ENCODE data around the gene TNRC18.

TNRC18 gene

GRCh38 chr7:5345171-5345570, 78.5 kb downstream of the TNRC18 start:
- H2AK5ac ChIP-seq (ENCODE audit: low read length, severe bottlenecking), result no peak overlapping the region
- H2BK15ac ChIP-seq (ENCODE audit: low read depth, poor library complexity, severe bottlenecking), result no peak overlapping the region
- no peak overlapping the region for H2BK120ac ChIP-seq (ENCODE audit: low read depth, low read length)
- no peak overlapping the region for H3K4me2 ChIP-seq (ENCODE audit: low read length, poor library complexity, severe bottlenecking)
- H3K9ac ChIP-seq (ENCODE audit: low read length), result no peak overlapping the region
- H3K18ac ChIP-seq (ENCODE audit: low read depth in 1 of 2, low read length in 2 of 2), result no peak overlapping the region
- H3K14ac ChIP-seq (ENCODE audit: low read length in 2 of 2), result no peak overlapping the region
- H3K23ac ChIP-seq (ENCODE audit: low read length in 2 of 2), result no peak overlapping the region
- DNase-seq, result no peak
- H4K91ac ChIP-seq (ENCODE audit: low read length), result no peak overlapping the region
- no peak overlapping the region for H3K4ac ChIP-seq (ENCODE audit: low read depth in 1 of 2, low read length in 2 of 2)
- 95% methylated on average over 10 of the region's 13 CpGs for WGBS
- H3K4me3 ChIP-seq (ENCODE audit: insufficient read depth in 1 of 2, low read depth in 1 of 2, low read length in 2 of 2), result no peak overlapping the region
- no peak overlapping the region for H2BK12ac ChIP-seq (ENCODE audit: low read length in 2 of 2)
- no peak overlapping the region for H2AFZ ChIP-seq (ENCODE audit: low read depth, low read length)
- H4K8ac ChIP-seq (ENCODE audit: low read length), result no peak overlapping the region
- H3K27ac ChIP-seq (ENCODE audit: low read length, poor library complexity, severe bottlenecking), result no peak overlapping the region
- H3K79me1 ChIP-seq (replicated peaks; ENCODE audit: low read length, poor library complexity, severe bottlenecking), result peaks cover 39% of the 10 kb centered on the region
- peaks cover 60 to 76% of the 10 kb centered on the region in 2 experiments for H3K36me3 ChIP-seq (ENCODE audit: control insufficient read depth in 1 of 2, insufficient read depth in 2 of 2, low read depth in 1 of 2, low read length in 2 of 2)
- no peak overlapping the region for H2BK5ac ChIP-seq (ENCODE audit: low read depth, low read length, poor library complexity, severe bottlenecking)
- H3K27me3 ChIP-seq (ENCODE audit: control insufficient read depth in 1 of 2, insufficient read depth in 1 of 2, low read length in 2 of 2), result no peaks in the 10 kb centered on the region
- H3K4me1 ChIP-seq (ENCODE audit: control insufficient read depth, insufficient read depth, low read depth, low read length), result no peaks in the 10 kb centered on the region
- no peaks in the 10 kb centered on the region for H3K9me3 ChIP-seq (ENCODE audit: control insufficient read depth, low read length)

GRCh38 chr7:5344342-5344741, 79.3 kb downstream of the TNRC18 start:
- H3K4me3 ChIP-seq (ENCODE audit: insufficient read depth in 1 of 2, low read depth in 1 of 2, low read length in 2 of 2), result no peak overlapping the region
- H4K91ac ChIP-seq (ENCODE audit: low read length), result no peak overlapping the region
- H3K27ac ChIP-seq (ENCODE audit: low read length, poor library complexity, severe bottlenecking), result no peak overlapping the region
- H3K9me3 ChIP-seq (ENCODE audit: control insufficient read depth, low read length), result no peaks in the 10 kb centered on the region
- H2BK15ac ChIP-seq (ENCODE audit: low read depth, poor library complexity, severe bottlenecking), result no peak overlapping the region
- H3K79me1 ChIP-seq (replicated peaks; ENCODE audit: low read length, poor library complexity, severe bottlenecking), result peaks cover 34% of the 10 kb centered on the region
- H3K36me3 ChIP-seq (ENCODE audit: control insufficient read depth in 1 of 2, insufficient read depth in 2 of 2, low read depth in 1 of 2, low read length in 2 of 2), result peaks cover 65 to 71% of the 10 kb centered on the region in 2 experiments
- H2BK5ac ChIP-seq (ENCODE audit: low read depth, low read length, poor library complexity, severe bottlenecking), result no peak overlapping the region
- no peak overlapping the region for H2BK120ac ChIP-seq (ENCODE audit: low read depth, low read length)
- no peak overlapping the region for H3K14ac ChIP-seq (ENCODE audit: low read length in 2 of 2)
- no peak overlapping the region for H3K4me2 ChIP-seq (ENCODE audit: low read length, poor library complexity, severe bottlenecking)
- WGBS, result 100% methylated on average over 4 of the region's 4 CpGs
- H3K4ac ChIP-seq (ENCODE audit: low read depth in 1 of 2, low read length in 2 of 2), result no peak overlapping the region
- no peaks in the 10 kb centered on the region for H3K27me3 ChIP-seq (ENCODE audit: control insufficient read depth in 1 of 2, insufficient read depth in 1 of 2, low read length in 2 of 2)
- no peak overlapping the region for H3K23ac ChIP-seq (ENCODE audit: low read length in 2 of 2)
- no peak for DNase-seq
- H2BK12ac ChIP-seq (ENCODE audit: low read length in 2 of 2), result no peak overlapping the region
- H3K18ac ChIP-seq (ENCODE audit: low read depth in 1 of 2, low read length in 2 of 2), result no peak overlapping the region
- no peaks in the 10 kb centered on the region for H3K4me1 ChIP-seq (ENCODE audit: control insufficient read depth, insufficient read depth, low read depth, low read length)
- H4K8ac ChIP-seq (ENCODE audit: low read length), result no peak overlapping the region
- H2AFZ ChIP-seq (ENCODE audit: low read depth, low read length), result no peak overlapping the region
- H3K9ac ChIP-seq (ENCODE audit: low read length), result no peak overlapping the region
- H2AK5ac ChIP-seq (ENCODE audit: low read length, severe bottlenecking), result no peak overlapping the region

GRCh38 chr7:5343884-5344283, 79.8 kb downstream of the TNRC18 start:
- Histone ChIP-seq H4K91ac (ENCODE audit: low read length) (no peak overlapping the region), H3K36me3 (ENCODE audit: control insufficient read depth in 1 of 2, insufficient read depth in 2 of 2, low read depth in 1 of 2, low read length in 2 of 2) (peaks cover 65 to 72% of the 10 kb centered on the region in 2 experiments), H3K4me1 (ENCODE audit: control insufficient read depth, insufficient read depth, low read depth, low read length) (no peaks in the 10 kb centered on the region)

GRCh38 chr7:5342631-5343030, 81.0 kb downstream of the TNRC18 start:
- Histone ChIP-seq H3K4me3 (ENCODE audit: insufficient read depth in 1 of 2, low read depth in 1 of 2, low read length in 2 of 2) (no peak overlapping the region), H3K4me2 (ENCODE audit: low read length, poor library complexity, severe bottlenecking) (no peak overlapping the region), H3K9me3 (ENCODE audit: control insufficient read depth, low read length) (no peaks in the 10 kb centered on the region), H3K4ac (ENCODE audit: low read depth in 1 of 2, low read length in 2 of 2) (no peak overlapping the region), H3K9ac (ENCODE audit: low read length) (no peak overlapping the region), H4K8ac (ENCODE audit: low read length) (no peak overlapping the region), H3K27me3 (ENCODE audit: control insufficient read depth in 1 of 2, insufficient read depth in 1 of 2, low read length in 2 of 2) (no peaks in the 10 kb centered on the region), H2BK120ac (ENCODE audit: low read depth, low read length) (no peak overlapping the region), H3K23ac (ENCODE audit: low read length in 2 of 2) (no peak overlapping the region), H3K36me3 (ENCODE audit: control insufficient read depth in 1 of 2, insufficient read depth in 2 of 2, low read depth in 1 of 2, low read length in 2 of 2) (peaks cover 68 to 70% of the 10 kb centered on the region in 2 experiments), H3K79me1 (replicated peaks; ENCODE audit: low read length, poor library complexity, severe bottlenecking) (peaks cover 32% of the 10 kb centered on the region), H3K14ac (ENCODE audit: low read length in 2 of 2) (no peak overlapping the region), H3K27ac (ENCODE audit: low read length, poor library complexity, severe bottlenecking) (no peak overlapping the region), H2AFZ (ENCODE audit: low read depth, low read length) (no peak overlapping the region), H3K18ac (ENCODE audit: low read depth in 1 of 2, low read length in 2 of 2) (no peak overlapping the region), H4K91ac (ENCODE audit: low read length) (no peak overlapping the region), H3K4me1 (ENCODE audit: control insufficient read depth, insufficient read depth, low read depth, low read length) (no peaks in the 10 kb centered on the region), H2AK5ac (ENCODE audit: low read length, severe bottlenecking) (no peak overlapping the region), H2BK15ac (ENCODE audit: low read depth, poor library complexity, severe bottlenecking) (no peak overlapping the region), H2BK5ac (ENCODE audit: low read depth, low read length, poor library complexity, severe bottlenecking) (no peak overlapping the region), H2BK12ac (ENCODE audit: low read length in 2 of 2) (no peak overlapping the region)
- DNase-seq, result no peak
- 96% methylated on average over 4 of the region's 6 CpGs for WGBS

More at GRCh38 chr7:5343884-5344283, 79.8 kb downstream of the TNRC18 start:
- no peak overlapping the region for H2AFZ ChIP-seq (ENCODE audit: low read depth, low read length)
- no peak for DNase-seq
- no peak overlapping the region for H2BK12ac ChIP-seq (ENCODE audit: low read length in 2 of 2)
- no peak overlapping the region for H3K14ac ChIP-seq (ENCODE audit: low read length in 2 of 2)
- H2BK120ac ChIP-seq (ENCODE audit: low read depth, low read length), result no peak overlapping the region
- H3K79me1 ChIP-seq (replicated peaks; ENCODE audit: low read length, poor library complexity, severe bottlenecking), result peaks cover 35% of the 10 kb centered on the region
- no peak overlapping the region for H2BK15ac ChIP-seq (ENCODE audit: low read depth, poor library complexity, severe bottlenecking)
- no peak overlapping the region for H3K27ac ChIP-seq (ENCODE audit: low read length, poor library complexity, severe bottlenecking)
- H2AK5ac ChIP-seq (ENCODE audit: low read length, severe bottlenecking), result no peak overlapping the region
- no peak overlapping the region for H2BK5ac ChIP-seq (ENCODE audit: low read depth, low read length, poor library complexity, severe bottlenecking)
- H3K9me3 ChIP-seq (ENCODE audit: control insufficient read depth, low read length), result no peaks in the 10 kb centered on the region
- no peaks in the 10 kb centered on the region for H3K27me3 ChIP-seq (ENCODE audit: control insufficient read depth in 1 of 2, insufficient read depth in 1 of 2, low read length in 2 of 2)
- H3K4me2 ChIP-seq (ENCODE audit: low read length, poor library complexity, severe bottlenecking), result no peak overlapping the region
- H3K18ac ChIP-seq (ENCODE audit: low read depth in 1 of 2, low read length in 2 of 2), result no peak overlapping the region
- no peak overlapping the region for H3K4ac ChIP-seq (ENCODE audit: low read depth in 1 of 2, low read length in 2 of 2)
- H3K4me3 ChIP-seq (ENCODE audit: insufficient read depth in 1 of 2, low read depth in 1 of 2, low read length in 2 of 2), result no peak overlapping the region
- 100% methylated on average over 2 of the region's 2 CpGs for WGBS
- H3K23ac ChIP-seq (ENCODE audit: low read length in 2 of 2), result no peak overlapping the region
- H4K8ac ChIP-seq (ENCODE audit: low read length), result no peak overlapping the region
- H3K9ac ChIP-seq (ENCODE audit: low read length), result no peak overlapping the region
